Measurements from ENCODE around the gene PLAC8. TPM values are rescaled to one million over a fixed set of nuclear protein-coding genes. Genes with fewer than 3 reads are reported as not detected.
A peak's percentile ranks its signal among the peaks of the same experiment; 100 is the strongest.

Gene PLAC8
- total and polyA plus RNA-seq, 2 of the 13 experiments (the other 11 are each of a cell fraction or from before 2014, with no cell fraction given), result 3.0 to 174 TPM

DNA sequence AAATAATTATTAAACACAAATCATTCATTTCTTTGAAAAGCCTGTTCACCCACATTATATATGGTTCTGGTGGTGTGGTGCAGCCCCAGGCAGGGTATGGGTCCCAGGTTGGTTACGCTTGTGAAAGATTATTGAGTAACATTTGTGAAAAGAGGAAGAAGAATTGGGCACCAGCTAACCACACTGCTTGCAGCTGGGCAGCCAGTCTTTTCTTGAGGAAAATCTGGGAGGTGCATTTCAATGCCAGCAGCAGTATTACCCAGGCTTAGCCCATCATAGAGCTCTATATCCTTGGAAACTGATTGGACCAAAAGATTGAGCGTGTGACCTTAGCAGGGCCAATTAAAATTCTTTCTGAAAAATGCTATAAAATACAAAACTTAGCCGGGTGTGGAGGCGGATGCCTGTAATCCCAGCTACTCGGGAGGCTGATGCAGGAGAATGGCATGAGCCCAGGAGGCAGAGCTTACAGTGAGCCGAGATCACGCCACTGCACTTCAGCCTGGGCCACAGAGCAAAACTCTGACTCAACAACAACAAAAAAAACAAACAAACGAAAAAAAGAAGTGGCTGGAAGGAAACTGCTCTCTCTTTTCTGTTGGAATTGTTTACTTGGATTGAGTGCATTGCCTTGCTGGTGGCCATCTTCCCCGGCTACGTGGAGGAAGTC lies 9.7 kb upstream of the PLAC8 start:
- WGBS (ENCODE audit: low lambda C conversion rate), result 33% methylated on average over 10 of the region's 10 CpGs
- in situ Hi-C loops (cut with HindIII; ENCODE audit: extremely low pct_ligation_motif_present, low pct_unique_long_range_greater_than_20kb), result no loop called here
- FAIRE-seq (no peak), DNase-seq (ENCODE audit: low spot score) (no peak), ATAC-seq (peak; percentile 38; the same call in 2 of the 3 replicates)
- H3K9me3 ChIP-seq (ENCODE audit: low read length), result no peaks in the 10 kb centered on the region
- intact Hi-C loops (cut with micrococcal nuclease; ENCODE audit: unreplicated experiment), result no loop called here
- no TSS peak for BruUV-seq (replicated peaks)
- ChIA-PET CTCF (ENCODE audit: low intra/inter-chr PET ratio, low total read pairs) (no interaction called here), POLR2A (no interaction called here)
- peak overlapping the region; percentile 72 for H2AFZ ChIP-seq (ENCODE audit: low read length)
- no peak overlapping the region for H3K27ac ChIP-seq (ENCODE audit: extremely low read length, insufficient read depth, low read length)
- H3K27me3 ChIP-seq (ENCODE audit: control insufficient read depth in 1 of 2, insufficient read depth in 2 of 2, low read length in 2 of 2), result no peaks in the 10 kb centered on the region
- TF ChIP-seq BHLHE40 (IDR thresholded peaks at IDR 0.05; ENCODE audit: low read length), result no peak
- TF ChIP-seq, protein P1, sequence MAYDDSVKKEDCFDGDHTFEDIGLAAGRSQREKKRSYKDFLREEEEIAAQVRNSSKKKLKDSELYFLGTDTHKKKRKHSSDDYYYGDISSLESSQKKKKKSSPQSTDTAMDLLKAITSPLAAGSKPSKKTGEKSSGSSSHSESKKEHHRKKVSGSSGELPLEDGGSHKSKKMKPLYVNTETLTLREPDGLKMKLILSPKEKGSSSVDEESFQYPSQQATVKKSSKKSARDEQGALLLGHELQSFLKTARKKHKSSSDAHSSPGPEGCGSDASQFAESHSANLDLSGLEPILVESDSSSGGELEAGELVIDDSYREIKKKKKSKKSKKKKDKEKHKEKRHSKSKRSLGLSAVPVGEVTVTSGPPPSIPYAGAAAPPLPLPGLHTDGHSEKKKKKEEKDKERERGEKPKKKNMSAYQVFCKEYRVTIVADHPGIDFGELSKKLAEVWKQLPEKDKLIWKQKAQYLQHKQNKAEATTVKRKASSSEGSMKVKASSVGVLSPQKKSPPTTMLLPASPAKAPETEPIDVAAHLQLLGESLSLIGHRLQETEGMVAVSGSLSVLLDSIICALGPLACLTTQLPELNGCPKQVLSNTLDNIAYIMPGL (CRISPR knock-in tag; IDR thresholded peaks at IDR 0.05; ENCODE audit: borderline replicate concordance in 1 of 2, low read depth in 1 of 2), result no peak
- no peak for TF ChIP-seq ZNF563 (CRISPR knock-in tag; IDR thresholded peaks at IDR 0.05)
- TF ChIP-seq HMG20A (CRISPR knock-in tag; IDR thresholded peaks at IDR 0.05; ENCODE audit: borderline replicate concordance), result no peak
- TF ChIP-seq ZNF441 (CRISPR knock-in tag; IDR thresholded peaks at IDR 0.05; ENCODE audit: borderline replicate concordance), result peak; percentile 37; the same call in 1 of the 2 replicates
- TF ChIP-seq NR2F6 (IDR thresholded peaks at IDR 0.05), result no peak
- no peak for TF ChIP-seq NR2F6 (CRISPR knock-in tag; IDR thresholded peaks at IDR 0.05)
- peak; percentile 89; the same call in 1 of the 2 replicates for TF ChIP-seq ZSCAN25 (CRISPR knock-in tag; IDR thresholded peaks at IDR 0.05)
- no peak for TF ChIP-seq ZNF101 (CRISPR knock-in tag; IDR thresholded peaks at IDR 0.05; ENCODE audit: borderline replicate concordance, low read depth)
- no peak for TF ChIP-seq PHF5A (CRISPR knock-in tag; IDR thresholded peaks at IDR 0.05; ENCODE audit: low read depth, unreplicated experiment)
- TF ChIP-seq MIXL1 (CRISPR knock-in tag; IDR thresholded peaks at IDR 0.05), result no peak
- TF ChIP-seq FOXP1 (IDR thresholded peaks at IDR 0.05), result no peak
- peak; percentile 38; the same call in 1 of the 2 replicates for TF ChIP-seq FOXP1 (CRISPR knock-in tag; IDR thresholded peaks at IDR 0.05)
- peak; percentile 97 for TF ChIP-seq ZNF460 (CRISPR knock-in tag; IDR thresholded peaks at IDR 0.05; ENCODE audit: borderline replicate concordance)
- TF ChIP-seq ZMYM3 (CRISPR knock-in tag; IDR thresholded peaks at IDR 0.05), result peak; percentile 29; the same call in 1 of the 2 replicates
- no peaks in the 10 kb centered on the region for H4K20me1 ChIP-seq (ENCODE audit: insufficient read depth, low read length)
- H3K9ac ChIP-seq (ENCODE audit: insufficient read depth, low read depth, low read length), result no peak overlapping the region
- no peaks in the 10 kb centered on the region for H3K36me3 ChIP-seq (replicated peaks in 1 of 2; ENCODE audit: control insufficient read depth in 1 of 2, insufficient read depth in 2 of 2, low read length in 2 of 2)
- H3K4me2 ChIP-seq (ENCODE audit: low read depth, low read length), result peak overlapping the region; percentile 51
- H3K4me1 ChIP-seq (ENCODE audit: insufficient read depth, low read length), result peaks cover 14% of the 10 kb centered on the region
- no peak overlapping the region; a peak in 1 of 6 replicates for H3K4me3 ChIP-seq (replicated peaks in 1 of 3; ENCODE audit: insufficient read depth in 1 of 3, low read depth in 2 of 3, low read length in 3 of 3)
- H3K79me2 ChIP-seq (ENCODE audit: insufficient read depth, low read length), result no peaks in the 10 kb centered on the region

Measured in HepG2 (cell line).